ENCODE measurements around the gene TP53TG5.

Gene TP53TG5

GRCh38 chr20:45405571-45406259 is 27.6 kb upstream of the TP53TG5 start:
- DNase-seq (ENCODE audit: low read depth in 2 of 2), result no peak

GRCh38 chr20:45404438-45404837 is 26.3 kb upstream of the TP53TG5 start:
- DNase-seq (ENCODE audit: low read depth in 2 of 2), result no peak

- DNase-seq (ENCODE audit: low read depth in 2 of 2), result no peak
These were observed 24.8 kb upstream of the TP53TG5 start for GRCh38 chr20:45402946-45403345.

GRCh38 chr20:45400346-45401031 is 22.4 kb upstream of the TP53TG5 start:
- no peak for DNase-seq (ENCODE audit: low read depth in 2 of 2)

DNA sequence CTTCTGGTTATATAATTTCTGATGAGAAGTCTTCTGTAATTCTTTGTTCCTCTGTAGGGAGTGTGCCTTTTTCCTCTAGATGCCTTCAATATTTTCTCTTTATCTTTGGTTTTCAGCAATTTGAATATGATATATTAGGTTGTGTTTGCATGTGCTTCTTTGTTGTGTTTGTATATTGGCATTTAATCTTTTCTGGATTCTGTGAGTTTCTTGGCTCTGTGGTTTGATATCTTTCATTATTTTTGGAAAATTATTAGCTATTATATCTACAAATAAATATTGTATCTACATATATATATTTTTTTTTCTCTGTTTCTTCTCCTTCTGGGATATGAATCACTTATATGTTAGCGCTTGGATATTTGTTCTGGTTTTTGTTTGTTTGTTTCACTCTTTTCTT is 20.9 kb upstream of the TP53TG5 start:
- no peak for DNase-seq (ENCODE audit: low read depth in 2 of 2)

DNA sequence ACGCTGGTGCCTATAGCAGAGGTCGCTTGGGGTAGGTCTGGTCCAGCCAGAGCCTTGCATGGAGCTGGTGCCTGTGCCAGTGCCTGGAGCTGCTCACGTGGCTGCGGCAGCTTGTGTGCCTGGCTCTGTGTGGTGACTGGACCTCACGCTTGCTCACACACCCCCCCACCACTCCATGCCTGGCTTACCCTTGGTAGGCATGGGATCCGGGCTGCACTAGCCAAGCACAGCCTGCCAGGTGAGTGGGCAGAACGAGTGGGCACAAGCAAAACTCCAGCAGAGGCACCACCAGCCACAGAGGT is 16.9 kb upstream of the TP53TG5 start:
- DNase-seq (ENCODE audit: low read depth in 2 of 2), result no peak

DNA sequence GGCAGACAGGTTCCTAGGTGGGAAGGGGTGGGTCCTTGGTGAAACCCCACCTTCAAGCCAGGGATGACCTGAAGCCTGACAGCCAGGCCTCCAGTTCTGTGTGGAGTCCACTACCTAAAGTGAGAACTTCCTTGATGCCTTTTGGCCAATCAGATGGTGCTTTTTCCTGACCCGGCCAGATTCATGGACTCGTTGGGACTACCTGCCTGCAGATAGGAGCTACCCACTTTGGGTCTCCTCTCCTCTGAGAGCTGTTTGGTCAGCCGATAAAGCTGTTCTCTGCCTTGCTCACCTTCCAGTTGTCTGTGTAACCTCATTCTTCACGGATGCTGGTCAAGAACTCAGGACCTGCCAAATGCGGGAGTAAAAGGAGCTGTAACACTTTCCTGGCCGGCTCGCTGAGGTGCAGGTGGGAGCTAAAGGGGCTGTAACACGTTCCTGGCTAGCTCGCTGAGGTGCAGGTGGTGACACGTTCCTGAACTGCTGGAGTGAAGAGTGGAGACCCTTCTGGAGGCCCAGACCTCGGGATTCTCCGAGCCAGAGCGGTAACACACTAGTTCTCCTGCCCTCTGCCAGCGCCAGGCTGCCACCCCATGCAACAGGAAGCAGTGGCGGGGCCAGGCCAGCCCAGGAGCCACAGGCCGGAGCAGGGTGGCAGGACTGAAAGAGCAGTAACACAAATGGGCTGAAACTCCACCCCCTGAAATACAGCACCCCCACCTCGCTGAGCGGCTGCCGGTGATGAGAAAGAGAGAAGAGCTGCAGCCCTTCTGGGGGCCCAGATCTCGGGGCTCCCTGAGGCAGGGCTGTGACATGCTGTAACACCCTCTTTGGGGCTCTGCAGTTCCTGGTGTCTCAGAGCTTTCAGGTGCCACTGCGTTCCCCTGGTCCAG is 16.3 kb upstream of the TP53TG5 start:
- DNase-seq (ENCODE audit: low read depth in 2 of 2), result no peak

- no peak for DNase-seq (ENCODE audit: low read depth in 2 of 2)
These were observed 14.6 kb upstream of the TP53TG5 start for GRCh38 chr20:45392733-45393132.

GRCh38 chr20:45391559-45391958 is 13.4 kb upstream of the TP53TG5 start:
- no peak for DNase-seq (ENCODE audit: low read depth in 2 of 2)

DNA sequence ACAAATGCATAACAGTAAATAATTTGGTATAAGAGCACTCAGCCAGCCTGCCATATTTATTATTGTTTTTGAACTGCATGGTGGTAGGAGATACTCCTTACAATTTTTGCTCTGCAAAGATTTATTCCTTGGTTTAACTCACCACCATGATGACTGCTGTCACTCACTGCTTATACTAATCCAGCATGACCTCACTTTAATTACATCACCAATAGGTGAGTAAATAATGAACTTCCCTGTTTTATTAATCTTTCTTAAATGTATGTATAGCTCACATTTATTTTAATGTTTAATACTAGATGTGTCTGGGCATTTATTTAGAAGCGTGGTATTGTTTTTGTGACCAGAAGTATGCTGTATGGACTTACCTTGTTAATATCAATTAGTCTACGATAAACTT is 12.8 kb upstream of the TP53TG5 start:
- DNase-seq (ENCODE audit: low read depth in 2 of 2), result no peak

GRCh38 chr20:45387274-45387673 is 9.1 kb upstream of the TP53TG5 start:
- DNase-seq (ENCODE audit: low read depth in 2 of 2), result no peak

GRCh38 chr20:45377269-45377668 is 856 bp downstream of the TP53TG5 start:
- no peak for DNase-seq (ENCODE audit: low read depth in 2 of 2)

DNA sequence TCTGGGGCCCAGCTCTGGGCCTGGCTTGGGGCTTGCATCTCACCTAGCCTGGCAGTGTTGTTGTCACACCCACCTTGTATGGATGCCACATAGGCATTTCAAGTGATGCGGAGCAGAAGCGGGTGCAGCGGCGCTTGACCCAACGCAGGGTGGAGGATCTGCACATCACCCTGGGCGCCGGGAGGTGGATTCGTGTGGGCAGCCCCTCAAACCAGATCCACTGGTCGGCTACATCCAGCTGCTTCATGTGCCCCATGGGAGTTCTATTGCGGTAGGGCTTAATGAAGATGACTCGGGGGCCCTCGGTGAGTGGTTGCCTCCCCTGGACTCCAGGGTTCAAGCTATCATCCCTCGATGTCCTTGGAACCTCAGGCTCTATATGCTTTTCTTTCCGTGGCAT is 3.2 kb downstream of the TP53TG5 start:
- DNase-seq (ENCODE audit: low read depth in 2 of 2), result no peak

- DNase-seq (ENCODE audit: low read depth in 2 of 2), result no peak
These were observed 4.0 kb downstream of the TP53TG5 start for GRCh38 chr20:45374101-45374467.

GRCh38 chr20:45373353-45374100 is 4.6 kb downstream of the TP53TG5 start:
- DNase-seq (ENCODE audit: low read depth in 2 of 2), result peak; percentile 84 to 89

GRCh38 chr20:45372646-45373352 is 5.3 kb downstream of the TP53TG5 start:
- no peak for DNase-seq (ENCODE audit: low read depth in 2 of 2)

GRCh38 chr20:45372241-45372640 is 5.9 kb downstream of the TP53TG5 start:
- DNase-seq (ENCODE audit: low read depth in 2 of 2), result no peak

DNA sequence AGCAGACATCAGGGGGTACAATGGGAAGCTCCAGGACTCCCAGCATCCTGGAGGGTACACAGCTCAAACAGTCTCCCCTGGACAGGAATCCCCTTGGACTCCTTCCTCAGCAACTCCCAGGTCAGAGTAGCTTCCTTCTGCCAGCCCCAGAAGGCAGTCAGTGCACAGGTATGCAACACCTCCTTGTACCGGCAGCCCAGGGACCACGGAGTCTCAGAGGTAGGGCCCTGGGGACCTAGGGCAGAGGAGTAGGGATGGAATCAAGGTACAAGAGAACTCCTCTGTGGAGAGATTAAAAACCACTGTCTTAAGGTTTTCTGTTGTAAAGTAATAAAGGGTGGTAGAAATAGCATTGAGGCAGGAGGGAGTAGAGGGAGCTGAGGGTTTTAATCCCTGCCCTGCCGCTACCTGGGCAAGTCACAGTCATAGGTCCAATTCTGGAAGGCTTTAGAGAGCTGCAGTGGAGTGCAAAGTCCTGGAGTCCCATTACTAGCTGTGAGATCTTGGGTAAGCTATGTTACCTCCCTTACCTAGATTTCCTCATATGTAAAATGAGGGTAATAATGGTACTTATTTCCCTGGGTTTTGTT is 7.5 kb downstream of the TP53TG5 start:
- DNase-seq (ENCODE audit: low read depth in 2 of 2), result no peak

- DNase-seq (ENCODE audit: low read depth in 2 of 2), result no peak
These were observed 9.7 kb downstream of the TP53TG5 start for GRCh38 chr20:45368221-45368980.

- no peak for DNase-seq (ENCODE audit: low read depth in 2 of 2)
These were observed 11.0 kb downstream of the TP53TG5 start for GRCh38 chr20:45367126-45367525.

All from stimulated activated CD8-positive, alpha-beta memory T cell treated with anti-CD3 and anti-CD28 coated beads, Interleukin-2, amount 100 ng/mL, for 48 hours (primary cell).